Measurements from ENCODE around the gene DMAC2L. TPM values are rescaled to one million over a fixed set of nuclear protein-coding genes. Genes with fewer than 3 reads are reported as not detected.

DMAC2L gene
- total and polyA plus RNA-seq, 10 of the 15 experiments (the other 5 are each of a cell fraction or from before 2014, with no cell fraction given) = 9.5 to 76.3 (median 28.2) TPM

DNA sequence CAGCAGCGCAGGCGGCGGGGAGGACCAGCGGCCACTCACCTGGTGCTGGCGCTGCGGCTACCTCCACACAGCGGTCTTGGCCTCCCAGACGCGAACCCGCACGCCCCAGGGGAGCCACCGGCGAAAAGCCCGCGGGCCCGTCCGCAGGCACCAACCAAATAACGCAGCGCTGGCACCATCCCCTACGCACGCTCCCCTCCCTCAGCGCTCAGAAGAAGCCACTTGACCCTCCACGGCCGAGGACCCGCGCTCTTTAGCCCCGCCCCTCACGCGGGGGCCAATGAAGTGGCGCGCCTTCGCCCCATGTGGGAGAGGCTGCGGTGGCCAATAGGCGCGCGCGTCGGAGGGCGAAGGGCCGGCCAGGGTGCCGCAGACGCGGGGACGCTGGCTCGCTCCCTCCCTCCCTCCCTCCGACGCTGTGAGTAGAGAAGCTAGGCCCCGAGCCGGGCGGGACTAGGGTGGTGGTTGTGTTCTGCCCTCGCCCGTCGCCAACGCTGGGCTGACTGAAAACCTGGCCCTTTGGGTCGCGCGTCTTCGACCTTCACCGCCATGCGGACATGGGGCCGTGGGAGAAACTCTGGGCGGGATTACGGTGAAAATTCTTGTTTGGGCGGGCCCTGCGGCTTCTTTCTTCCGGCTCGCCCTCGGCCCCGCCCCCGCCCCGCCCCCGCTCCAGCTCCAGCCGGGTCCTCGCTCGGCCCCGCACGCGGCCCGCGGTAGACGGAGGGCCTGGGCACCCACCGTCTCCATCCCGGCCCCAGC, at the start of gene DMAC2L, which contains the start of gene L2HGDH (continued):
- TF ChIP-seq ATF3 (IDR thresholded peaks at IDR 0.05; ENCODE audit: borderline replicate concordance, extremely low read depth, low read depth, low read length) (no peak), SMAD5 (IDR thresholded peaks at IDR 0.05; ENCODE audit: low read depth) (peak; percentile 44; the same call in 1 of the 2 replicates), HDAC2 (IDR thresholded peaks at IDR 0.05) (0 out of 2 replicates have a peak, but pooled peaks have one; percentile 62), ETV6 (conservative IDR thresholded peaks at IDR 0.05 in 1 of 2, IDR thresholded peaks at IDR 0.05 in 1 of 2; ENCODE audit: borderline replicate concordance in 1 of 2, low read depth in 1 of 2) (no peak), MXI1 (IDR thresholded peaks at IDR 0.05; ENCODE audit: low read depth, low read length) (peak; percentile 59; the same call in 1 of the 2 replicates), BHLHE40 (IDR thresholded peaks at IDR 0.05; ENCODE audit: borderline replicate concordance in 1 of 2, low read depth in 2 of 2, low read length in 1 of 2) (0 out of 4 replicates have a peak, but pooled peaks of 1 of the 2 experiments have one; percentile 41), BACH1 (IDR thresholded peaks at IDR 0.05; ENCODE audit: borderline replicate concordance) (peak; percentile 13; the same call in 1 of the 2 replicates)
- TF ChIP-seq, protein P1, sequence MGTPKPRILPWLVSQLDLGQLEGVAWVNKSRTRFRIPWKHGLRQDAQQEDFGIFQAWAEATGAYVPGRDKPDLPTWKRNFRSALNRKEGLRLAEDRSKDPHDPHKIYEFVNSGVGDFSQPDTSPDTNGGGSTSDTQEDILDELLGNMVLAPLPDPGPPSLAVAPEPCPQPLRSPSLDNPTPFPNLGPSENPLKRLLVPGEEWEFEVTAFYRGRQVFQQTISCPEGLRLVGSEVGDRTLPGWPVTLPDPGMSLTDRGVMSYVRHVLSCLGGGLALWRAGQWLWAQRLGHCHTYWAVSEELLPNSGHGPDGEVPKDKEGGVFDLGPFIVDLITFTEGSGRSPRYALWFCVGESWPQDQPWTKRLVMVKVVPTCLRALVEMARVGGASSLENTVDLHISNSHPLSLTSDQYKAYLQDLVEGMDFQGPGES (IDR thresholded peaks at IDR 0.05) = no peak
- TF ChIP-seq, protein P2, sequence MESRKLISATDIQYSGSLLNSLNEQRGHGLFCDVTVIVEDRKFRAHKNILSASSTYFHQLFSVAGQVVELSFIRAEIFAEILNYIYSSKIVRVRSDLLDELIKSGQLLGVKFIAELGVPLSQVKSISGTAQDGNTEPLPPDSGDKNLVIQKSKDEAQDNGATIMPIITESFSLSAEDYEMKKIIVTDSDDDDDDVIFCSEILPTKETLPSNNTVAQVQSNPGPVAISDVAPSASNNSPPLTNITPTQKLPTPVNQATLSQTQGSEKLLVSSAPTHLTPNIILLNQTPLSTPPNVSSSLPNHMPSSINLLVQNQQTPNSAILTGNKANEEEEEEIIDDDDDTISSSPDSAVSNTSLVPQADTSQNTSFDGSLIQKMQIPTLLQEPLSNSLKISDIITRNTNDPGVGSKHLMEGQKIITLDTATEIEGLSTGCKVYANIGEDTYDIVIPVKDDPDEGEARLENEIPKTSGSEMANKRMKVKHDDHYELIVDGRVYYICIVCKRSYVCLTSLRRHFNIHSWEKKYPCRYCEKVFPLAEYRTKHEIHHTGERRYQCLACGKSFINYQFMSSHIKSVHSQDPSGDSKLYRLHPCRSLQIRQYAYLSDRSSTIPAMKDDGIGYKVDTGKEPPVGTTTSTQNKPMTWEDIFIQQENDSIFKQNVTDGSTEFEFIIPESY (IDR thresholded peaks at IDR 0.05) = no peak
- TF ChIP-seq, protein P3, sequence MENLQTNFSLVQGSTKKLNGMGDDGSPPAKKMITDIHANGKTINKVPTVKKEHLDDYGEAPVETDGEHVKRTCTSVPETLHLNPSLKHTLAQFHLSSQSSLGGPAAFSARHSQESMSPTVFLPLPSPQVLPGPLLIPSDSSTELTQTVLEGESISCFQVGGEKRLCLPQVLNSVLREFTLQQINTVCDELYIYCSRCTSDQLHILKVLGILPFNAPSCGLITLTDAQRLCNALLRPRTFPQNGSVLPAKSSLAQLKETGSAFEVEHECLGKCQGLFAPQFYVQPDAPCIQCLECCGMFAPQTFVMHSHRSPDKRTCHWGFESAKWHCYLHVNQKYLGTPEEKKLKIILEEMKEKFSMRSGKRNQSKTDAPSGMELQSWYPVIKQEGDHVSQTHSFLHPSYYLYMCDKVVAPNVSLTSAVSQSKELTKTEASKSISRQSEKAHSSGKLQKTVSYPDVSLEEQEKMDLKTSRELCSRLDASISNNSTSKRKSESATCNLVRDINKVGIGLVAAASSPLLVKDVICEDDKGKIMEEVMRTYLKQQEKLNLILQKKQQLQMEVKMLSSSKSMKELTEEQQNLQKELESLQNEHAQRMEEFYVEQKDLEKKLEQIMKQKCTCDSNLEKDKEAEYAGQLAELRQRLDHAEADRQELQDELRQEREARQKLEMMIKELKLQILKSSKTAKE (IDR thresholded peaks at IDR 0.05; ENCODE audit: low read depth, poor library complexity, severe bottlenecking) = no peak
- TF ChIP-seq, protein P4, sequence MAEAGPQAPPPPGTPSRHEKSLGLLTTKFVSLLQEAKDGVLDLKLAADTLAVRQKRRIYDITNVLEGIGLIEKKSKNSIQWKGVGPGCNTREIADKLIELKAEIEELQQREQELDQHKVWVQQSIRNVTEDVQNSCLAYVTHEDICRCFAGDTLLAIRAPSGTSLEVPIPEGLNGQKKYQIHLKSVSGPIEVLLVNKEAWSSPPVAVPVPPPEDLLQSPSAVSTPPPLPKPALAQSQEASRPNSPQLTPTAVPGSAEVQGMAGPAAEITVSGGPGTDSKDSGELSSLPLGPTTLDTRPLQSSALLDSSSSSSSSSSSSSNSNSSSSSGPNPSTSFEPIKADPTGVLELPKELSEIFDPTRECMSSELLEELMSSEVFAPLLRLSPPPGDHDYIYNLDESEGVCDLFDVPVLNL (IDR thresholded peaks at IDR 0.05; ENCODE audit: low read depth, low read length) = 0 out of 2 replicates have a peak, but pooled peaks have one; percentile 22
- TF ChIP-seq, protein P5, sequence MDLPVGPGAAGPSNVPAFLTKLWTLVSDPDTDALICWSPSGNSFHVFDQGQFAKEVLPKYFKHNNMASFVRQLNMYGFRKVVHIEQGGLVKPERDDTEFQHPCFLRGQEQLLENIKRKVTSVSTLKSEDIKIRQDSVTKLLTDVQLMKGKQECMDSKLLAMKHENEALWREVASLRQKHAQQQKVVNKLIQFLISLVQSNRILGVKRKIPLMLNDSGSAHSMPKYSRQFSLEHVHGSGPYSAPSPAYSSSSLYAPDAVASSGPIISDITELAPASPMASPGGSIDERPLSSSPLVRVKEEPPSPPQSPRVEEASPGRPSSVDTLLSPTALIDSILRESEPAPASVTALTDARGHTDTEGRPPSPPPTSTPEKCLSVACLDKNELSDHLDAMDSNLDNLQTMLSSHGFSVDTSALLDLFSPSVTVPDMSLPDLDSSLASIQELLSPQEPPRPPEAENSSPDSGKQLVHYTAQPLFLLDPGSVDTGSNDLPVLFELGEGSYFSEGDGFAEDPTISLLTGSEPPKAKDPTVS (IDR thresholded peaks at IDR 0.05; ENCODE audit: low read depth, low read length) = no peak
- TF ChIP-seq, protein P6, sequence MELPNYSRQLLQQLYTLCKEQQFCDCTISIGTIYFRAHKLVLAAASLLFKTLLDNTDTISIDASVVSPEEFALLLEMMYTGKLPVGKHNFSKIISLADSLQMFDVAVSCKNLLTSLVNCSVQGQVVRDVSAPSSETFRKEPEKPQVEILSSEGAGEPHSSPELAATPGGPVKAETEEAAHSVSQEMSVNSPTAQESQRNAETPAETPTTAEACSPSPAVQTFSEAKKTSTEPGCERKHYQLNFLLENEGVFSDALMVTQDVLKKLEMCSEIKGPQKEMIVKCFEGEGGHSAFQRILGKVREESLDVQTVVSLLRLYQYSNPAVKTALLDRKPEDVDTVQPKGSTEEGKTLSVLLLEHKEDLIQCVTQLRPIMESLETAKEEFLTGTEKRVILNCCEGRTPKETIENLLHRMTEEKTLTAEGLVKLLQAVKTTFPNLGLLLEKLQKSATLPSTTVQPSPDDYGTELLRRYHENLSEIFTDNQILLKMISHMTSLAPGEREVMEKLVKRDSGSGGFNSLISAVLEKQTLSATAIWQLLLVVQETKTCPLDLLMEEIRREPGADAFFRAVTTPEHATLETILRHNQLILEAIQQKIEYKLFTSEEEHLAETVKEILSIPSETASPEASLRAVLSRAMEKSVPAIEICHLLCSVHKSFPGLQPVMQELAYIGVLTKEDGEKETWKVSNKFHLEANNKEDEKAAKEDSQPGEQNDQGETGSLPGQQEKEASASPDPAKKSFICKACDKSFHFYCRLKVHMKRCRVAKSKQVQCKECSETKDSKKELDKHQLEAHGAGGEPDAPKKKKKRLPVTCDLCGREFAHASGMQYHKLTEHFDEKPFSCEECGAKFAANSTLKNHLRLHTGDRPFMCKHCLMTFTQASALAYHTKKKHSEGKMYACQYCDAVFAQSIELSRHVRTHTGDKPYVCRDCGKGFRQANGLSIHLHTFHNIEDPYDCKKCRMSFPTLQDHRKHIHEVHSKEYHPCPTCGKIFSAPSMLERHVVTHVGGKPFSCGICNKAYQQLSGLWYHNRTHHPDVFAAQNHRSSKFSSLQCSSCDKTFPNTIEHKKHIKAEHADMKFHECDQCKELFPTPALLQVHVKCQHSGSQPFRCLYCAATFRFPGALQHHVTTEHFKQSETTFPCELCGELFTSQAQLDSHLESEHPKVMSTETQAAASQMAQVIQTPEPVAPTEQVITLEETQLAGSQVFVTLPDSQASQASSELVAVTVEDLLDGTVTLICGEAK (IDR thresholded peaks at IDR 0.05; ENCODE audit: borderline replicate concordance) = no peak
